Neural cell (in vitro differentiated cells): ENCODE data around the gene ZDHHC17. TPM values are rescaled to one million over a fixed set of nuclear protein-coding genes. Genes with fewer than 3 reads are reported as not detected.

ENCODE experiments used
- H2AFZ ChIP-seq: fragments of 200-600, 300-800 bp; sonication (generic), shearing (Covaris generic); 2 replicates; pipeline ENCODE4 v1.6.0; 2014; ENCODE audit warnings: low read depth, mild to moderate bottlenecking, antibody characterized with exemption, low read length, moderate library complexity
- H3F3A ChIP-seq: fragments of 200-600 bp; shearing (Covaris generic); 2 replicates; pipeline ENCODE4 v1.6.1; 2016; ENCODE audit warnings: mild to moderate bottlenecking, moderate library complexity, mixed read lengths, antibody characterized with exemption, low read length; ENCODE audit not compliant: insufficient read depth, poor library complexity, severe bottlenecking
- H3K27ac ChIP-seq: fragments of 200-600, 300-800 bp; sonication (generic), shearing (Covaris generic); 2 replicates; pipeline ENCODE4 v1.5.1; 2014; ENCODE audit warnings: mild to moderate bottlenecking, low read length, moderate library complexity
- H3K27me3 ChIP-seq: fragments of 300-800, 200-600 bp; sonication (generic), shearing (Covaris generic); 2 replicates; pipeline ENCODE4 v1.6.0; 2014; ENCODE audit warnings: mild to moderate bottlenecking, low read depth, low read length, moderate library complexity; ENCODE audit not compliant: insufficient read depth
- H3K36me3 ChIP-seq: fragments of 300-800, 200-600 bp; sonication (generic), shearing (Covaris generic); 2 replicates; pipeline ENCODE4 v1.5.1; 2014; ENCODE audit warnings: mild to moderate bottlenecking, antibody characterized with exemption, low read length, moderate library complexity; ENCODE audit not compliant: insufficient read depth
- H3K4me2 ChIP-seq: fragments of 300-800, 200-600 bp; sonication (generic), shearing (Covaris generic); 2 replicates; pipeline ENCODE4 v1.6.0; 2014; ENCODE audit warnings: mild to moderate bottlenecking, low read length
- H3K4me3 ChIP-seq: fragments of 300-800, 200-600 bp; sonication (generic), shearing (Covaris generic); 2 replicates; pipeline ENCODE4 v1.5.1; 2014; ENCODE audit warnings: mild to moderate bottlenecking, low read length, moderate library complexity
- H3K79me2 ChIP-seq: fragments of 200-600 bp; shearing (Covaris generic); replicated peaks from 2 replicates; pipeline ENCODE4 v1.6.0; 2014; ENCODE audit warnings: mild to moderate bottlenecking, low read length, moderate library complexity; ENCODE audit not compliant: insufficient read depth
- H3K9ac ChIP-seq: fragments of 300-800, 200-600 bp; sonication (generic), shearing (Covaris generic); 2 replicates; pipeline ENCODE4 v1.6.1; 2016; ENCODE audit warnings: mild to moderate bottlenecking, low read length, mixed read lengths
- H3K9me2 ChIP-seq: fragments of 200-600 bp; shearing (Covaris generic); 2 replicates; pipeline ENCODE4 v1.6.1; 2016; ENCODE audit warnings: mild to moderate bottlenecking, low read length, mixed read lengths; ENCODE audit not compliant: insufficient read depth
- H3K9me3 ChIP-seq: fragments of 200-600, 300-800 bp; sonication (generic), shearing (Covaris generic); 2 replicates; pipeline ENCODE4 v1.6.1; 2016; ENCODE audit warnings: mild to moderate bottlenecking, mixed run types, low read length, moderate library complexity, mixed read lengths
- H4K20me1 ChIP-seq: fragments of 200-600 bp; shearing (Covaris generic); 2 replicates; pipeline ENCODE4 v1.6.1; 2016; ENCODE audit warnings: mild to moderate bottlenecking, mixed run types; ENCODE audit not compliant: insufficient read depth
- CTCF ChIP-seq: fragments of 450-650 bp; IDR thresholded peaks from 2 replicates; pipeline ENCODE4 v1.5.1; 2014; ENCODE audit warnings: antibody characterized with exemption, mild to moderate bottlenecking, moderate library complexity; ENCODE audit not compliant: poor library complexity, severe bottlenecking
- EP300 ChIP-seq: fragments of 450-650 bp; conservative IDR thresholded peaks from 2 replicates; pipeline ENCODE4 v1.6.1; 2014; ENCODE audit warnings: antibody characterized with exemption, mild to moderate bottlenecking, moderate library complexity; ENCODE audit not compliant: poor library complexity, severe bottlenecking
- EZH2 ChIP-seq: fragments of 200-600, 300-800 bp; shearing (Covaris generic), sonication (generic); IDR thresholded peaks from 2 replicates; pipeline ENCODE4 v1.6.1; 2014; ENCODE audit warnings: antibody characterized with exemption, low read length, borderline replicate concordance, mild to moderate bottlenecking; ENCODE audit not compliant: insufficient read depth, poor library complexity, severe bottlenecking
- MXI1 ChIP-seq: fragments of 450-650 bp; conservative IDR thresholded peaks from 2 replicates; pipeline ENCODE4 v1.6.1; 2014; ENCODE audit warnings: antibody characterized with exemption, mild to moderate bottlenecking; ENCODE audit not compliant: poor library complexity, severe bottlenecking
- POLR2AphosphoS5 ChIP-seq: IDR thresholded peaks from 2 replicates; pipeline ENCODE4 v1.6.1; 2012
- RAD21 ChIP-seq: fragments of 450-650 bp; conservative IDR thresholded peaks from 2 replicates; pipeline ENCODE4 v1.6.1; 2014; ENCODE audit warnings: antibody characterized with exemption, mild to moderate bottlenecking, moderate library complexity
- REST ChIP-seq: IDR thresholded peaks from 2 replicates; pipeline ENCODE4 v1.6.1; 2012; ENCODE audit warnings: borderline replicate concordance
- SMC3 ChIP-seq: fragments of 450-650 bp; conservative IDR thresholded peaks from 2 replicates; pipeline ENCODE4 v1.6.1; 2014; ENCODE audit warnings: antibody characterized with exemption, mild to moderate bottlenecking, moderate library complexity; ENCODE audit not compliant: poor library complexity
- TAF1 ChIP-seq: IDR thresholded peaks from 2 replicates; pipeline ENCODE4 v1.6.1; 2012; ENCODE audit warnings: low read depth
- polyA plus RNA-seq: library from polyadenylated mRNA; depleted of rRNA; stranded (reverse); fragments of >200 nt; gene quantifications from 2 replicates; pipeline ENCODE4 v1.2.3, GENCODE V29; 2014

The ZDHHC17 gene
- polyA plus RNA-seq, 1 donor from 2014 or later = 217 TPM

GRCh38 chr12:76855271-76855670 lies 91.4 kb downstream of the ZDHHC17 start:
- Histone ChIP-seq H3K9me2 (no peaks in the 10 kb centered on the region), H3K27me3 (no peaks in the 10 kb centered on the region), H3K27ac (no peak overlapping the region), H2AFZ (no peak overlapping the region), H3K4me2 (no peak overlapping the region), H3K9me3 (no peaks in the 10 kb centered on the region), H4K20me1 (no peaks in the 10 kb centered on the region), H3K79me2 (no peaks in the 10 kb centered on the region), H3K36me3 (no peaks in the 10 kb centered on the region), H3K9ac (no peak overlapping the region), H3K4me3 (no peak overlapping the region), H3F3A (no peaks in the 10 kb centered on the region)
- TF ChIP-seq EZH2 (no peak), EP300 (no peak), CTCF (no peak), RAD21 (no peak), TAF1 (no peak), POLR2AphosphoS5 (no peak), REST (no peak), MXI1 (no peak), SMC3 (no peak)

DNA sequence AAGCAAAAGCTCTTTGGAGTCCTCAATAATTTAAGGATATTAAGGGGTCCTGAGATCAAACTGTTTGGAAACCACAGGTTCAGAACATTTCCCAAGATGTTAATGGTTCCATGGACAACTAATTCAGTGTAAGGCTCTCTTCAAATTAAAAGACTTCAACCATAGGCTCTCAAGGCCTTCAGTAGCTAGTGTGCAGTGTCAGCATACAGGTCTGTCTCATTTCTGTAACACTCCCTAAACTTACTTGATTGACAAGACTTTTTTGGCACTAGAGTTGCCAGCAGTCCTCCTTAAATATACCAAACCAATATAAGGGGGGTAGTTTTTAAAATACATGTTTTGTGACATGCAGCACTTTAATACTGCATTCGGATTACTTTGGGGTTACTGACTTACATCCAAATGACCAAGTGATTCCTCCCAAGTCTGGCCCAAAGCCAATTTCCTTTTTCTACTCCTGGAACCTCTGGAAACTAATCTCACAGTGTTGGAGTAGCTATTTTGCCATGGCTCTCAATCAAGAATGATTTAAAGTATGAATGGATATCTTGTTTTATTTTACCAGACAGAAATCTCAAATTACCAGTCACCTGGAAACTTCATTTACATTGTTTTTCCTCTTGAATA lies 92.2 kb downstream of the ZDHHC17 start:
- H4K20me1 ChIP-seq = no peaks in the 10 kb centered on the region
- H2AFZ ChIP-seq = no peak overlapping the region
- TF ChIP-seq POLR2AphosphoS5 (no peak), REST (no peak), EZH2 (no peak), TAF1 (no peak), RAD21 (no peak), SMC3 (no peak), EP300 (no peak), CTCF (no peak), MXI1 (no peak)
- H3K4me2 ChIP-seq = no peak overlapping the region
- H3K4me3 ChIP-seq = no peak overlapping the region
- no peaks in the 10 kb centered on the region for H3F3A ChIP-seq
- no peaks in the 10 kb centered on the region for H3K9me3 ChIP-seq
- no peaks in the 10 kb centered on the region for H3K36me3 ChIP-seq
- no peaks in the 10 kb centered on the region for H3K27me3 ChIP-seq
- no peak overlapping the region for H3K9ac ChIP-seq
- no peaks in the 10 kb centered on the region for H3K79me2 ChIP-seq
- no peak overlapping the region for H3K27ac ChIP-seq
- H3K9me2 ChIP-seq = no peaks in the 10 kb centered on the region
